ENCODE measurements around the gene COG4.

Gene COG4

GRCh38 chr16:70494777-70495176 lies 28.6 kb downstream of the COG4 start (continued):
- TF ChIP-seq ZNF18 (tag by site-specific recombination; IDR thresholded peaks at IDR 0.05) = no peak
- TF ChIP-seq ZNF704 (tag by site-specific recombination; IDR thresholded peaks at IDR 0.05) = no peak
- no peak for TF ChIP-seq ZNF16 (tag by site-specific recombination; IDR thresholded peaks at IDR 0.05; ENCODE audit: low read depth)
- TF ChIP-seq ZNF366 (tag by site-specific recombination; conservative IDR thresholded peaks at IDR 0.05) = no peak
- TF ChIP-seq ZNF654 (tag by site-specific recombination; IDR thresholded peaks at IDR 0.05; ENCODE audit: low read depth) = no peak
- TF ChIP-seq HIC1 (tag by site-specific recombination; IDR thresholded peaks at IDR 0.05) = no peak

- Histone ChIP-seq H3K27ac (ENCODE audit: extremely low read depth, low read depth, low read length) (no peak overlapping the region), H3K4me1 (ENCODE audit: control insufficient read depth, insufficient read depth, low read length) (no peaks in the 10 kb centered on the region), H3K9me3 (ENCODE audit: control insufficient read depth, insufficient read depth, low read depth, low read length) (no peaks in the 10 kb centered on the region), H3K36me3 (ENCODE audit: control insufficient read depth in 2 of 2, insufficient read depth in 1 of 2, low read length in 2 of 2) (peaks cover 14 to 61% of the 10 kb centered on the region in 2 experiments), H3K4me3 (ENCODE audit: low read depth, low read length) (no peak overlapping the region)
- POLR2A ChIA-PET = interaction anchor here (0.8 kb wide), 1 partner anchor 62 kb away, joined by 3 read pairs; no protein-coding TSS in a partner anchor
- CTCF ChIA-PET = interaction anchor here (0.8 kb wide), 1 partner anchor 15 kb away, joined by 4 read pairs; no protein-coding TSS in a partner anchor
- TF ChIP-seq ZXDB (tag by site-specific recombination; IDR thresholded peaks at IDR 0.05) = no peak
- no peak for TF ChIP-seq SCRT1 (tag by site-specific recombination; IDR thresholded peaks at IDR 0.05; ENCODE audit: borderline replicate concordance)
- TF ChIP-seq ZNF114 (tag by site-specific recombination; IDR thresholded peaks at IDR 0.05) = no peak
- no peak for TF ChIP-seq ZNF248 (tag by site-specific recombination; IDR thresholded peaks at IDR 0.05)
- TF ChIP-seq ZNF670 (tag by site-specific recombination; IDR thresholded peaks at IDR 0.05; ENCODE audit: low read depth) = no peak
- no peak for TF ChIP-seq ZNF274 (IDR thresholded peaks at IDR 0.05; ENCODE audit: low read length)
- TF ChIP-seq ZNF274 (tag by site-specific recombination; IDR thresholded peaks at IDR 0.05; ENCODE audit: borderline replicate concordance) = no peak
- no peak for TF ChIP-seq GLI2 (tag by site-specific recombination; IDR thresholded peaks at IDR 0.05; ENCODE audit: borderline replicate concordance, low read depth)
- no peak for TF ChIP-seq SALL2 (tag by site-specific recombination; IDR thresholded peaks at IDR 0.05; ENCODE audit: borderline replicate concordance)
- no peak for TF ChIP-seq YY2 (tag by site-specific recombination; IDR thresholded peaks at IDR 0.05)
- no peak for TF ChIP-seq ZNF354C (tag by site-specific recombination; IDR thresholded peaks at IDR 0.05; ENCODE audit: borderline replicate concordance, low read depth)
- no peak for TF ChIP-seq ZNF548 (tag by site-specific recombination; IDR thresholded peaks at IDR 0.05)
- TF ChIP-seq CTCF (tag by site-specific recombination; IDR thresholded peaks at IDR 0.05) = no peak
- TF ChIP-seq AEBP2 (tag by site-specific recombination; IDR thresholded peaks at IDR 0.05; ENCODE audit: borderline replicate concordance) = no peak
- no peak for TF ChIP-seq ZNF692 (tag by site-specific recombination; IDR thresholded peaks at IDR 0.05)
- no peak for TF ChIP-seq REPIN1 (tag by site-specific recombination; IDR thresholded peaks at IDR 0.05; ENCODE audit: low read depth)
- TF ChIP-seq ZSCAN18 (tag by site-specific recombination; IDR thresholded peaks at IDR 0.05) = no peak
- TF ChIP-seq ZEB2 (tag by site-specific recombination; IDR thresholded peaks at IDR 0.05) = no peak
- TF ChIP-seq ZBTB17 (tag by site-specific recombination; IDR thresholded peaks at IDR 0.05) = no peak
- TF ChIP-seq ZNF121 (tag by site-specific recombination; IDR thresholded peaks at IDR 0.05) = no peak
Measured at GRCh38 chr16:70494202-70494770, 29.1 kb downstream of the COG4 start.
